OCI-M2 (cell line): ENCODE data around the gene KDM5C.

Experiments
- DNase-seq: peaks from one replicate; lab custom pipeline; 2025; ENCODE audit not compliant: unreplicated experiment; lab: John Stamatoyannopoulos, UW

Gene KDM5C

DNA sequence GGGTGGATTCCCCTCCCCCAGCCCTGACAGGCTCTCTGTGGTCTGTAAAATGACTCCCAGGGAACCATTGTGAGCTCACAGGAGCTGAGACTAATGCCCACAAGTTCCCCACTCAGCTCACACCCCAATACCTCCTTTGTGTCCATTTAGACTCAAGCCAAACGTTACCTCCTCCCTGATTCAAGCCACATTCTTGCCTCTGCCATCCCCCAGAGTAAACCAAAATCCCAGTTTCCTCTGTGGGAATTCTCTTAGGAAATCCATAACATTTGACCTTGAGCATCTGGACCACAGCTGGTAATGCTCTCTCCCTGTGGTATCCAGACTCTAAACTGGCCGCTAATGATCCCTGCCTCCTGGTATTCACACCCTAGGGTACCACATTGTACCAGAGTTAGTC, 26.3 kb upstream of the KDM5C start:
- no peak for DNase-seq

DNA sequence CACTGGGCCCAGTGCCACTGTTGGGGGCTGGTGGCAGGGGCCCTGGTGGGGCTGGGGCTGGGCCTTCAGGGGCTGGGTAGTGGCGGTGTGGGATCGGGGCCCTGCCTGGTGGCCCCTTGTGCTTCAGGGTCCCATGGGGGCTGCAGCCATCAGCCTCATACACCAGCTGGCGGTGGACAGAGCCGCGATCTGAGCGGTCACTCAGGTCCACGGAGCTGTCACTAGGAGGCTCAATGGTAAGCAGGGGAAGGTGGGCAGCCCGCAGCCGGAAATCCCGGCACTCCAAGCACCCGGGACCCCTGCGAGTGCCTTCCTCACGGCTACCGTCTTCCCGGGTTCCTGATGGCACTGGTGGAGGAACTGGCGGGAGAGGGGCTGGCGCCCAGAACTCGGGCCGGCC, 25.5 kb upstream of the KDM5C start:
- DNase-seq = no peak

DNA sequence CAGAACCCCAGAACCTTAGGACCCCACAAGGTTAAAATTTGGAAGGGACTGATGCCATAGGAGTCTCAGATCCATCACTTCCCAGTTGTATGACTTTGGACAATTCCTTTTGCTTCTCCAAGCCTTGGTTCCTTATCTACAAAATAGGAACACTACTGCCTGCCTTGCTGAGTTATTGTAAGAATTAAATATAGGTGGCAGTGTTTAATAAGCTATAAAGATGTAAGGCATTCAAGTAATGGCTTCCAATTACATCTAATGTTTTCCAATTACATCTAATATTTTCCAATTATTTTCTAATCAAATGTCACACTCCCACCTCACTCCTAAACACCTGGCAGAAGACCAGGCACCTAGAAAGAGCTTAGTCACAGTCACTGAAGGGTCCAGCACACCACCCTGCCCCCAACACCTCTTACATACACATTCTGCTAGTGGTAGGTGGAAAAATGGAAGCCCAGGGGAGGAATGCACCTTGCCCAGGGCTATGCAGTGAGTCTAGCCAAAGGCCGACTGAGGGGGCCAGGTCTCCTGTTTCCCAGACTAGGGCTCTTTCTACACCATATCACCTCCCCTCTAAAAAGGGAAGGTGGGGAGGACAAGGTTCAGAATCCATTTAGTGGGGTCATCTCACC, 24.5 kb upstream of the KDM5C start:
- no peak for DNase-seq

DNA sequence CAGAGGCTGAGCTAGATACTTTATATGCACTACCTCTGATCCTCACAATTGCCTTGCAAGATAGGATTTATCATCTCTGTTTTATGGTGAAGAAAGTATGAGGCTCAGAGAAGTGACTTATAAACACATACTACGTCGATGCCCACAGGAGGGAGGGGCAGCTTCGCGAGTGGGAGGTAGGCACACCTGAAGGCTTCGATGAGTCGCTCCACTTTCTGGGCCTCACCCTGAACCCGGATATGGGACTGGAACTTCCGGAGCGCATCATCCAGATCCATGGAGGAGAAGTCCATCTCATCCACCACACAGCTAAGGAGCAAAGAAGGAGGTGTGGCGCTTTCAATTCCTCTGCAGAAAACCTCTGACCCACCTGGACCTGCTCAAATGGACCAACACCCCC, 22.9 kb upstream of the KDM5C start:
- DNase-seq = no peak

DNA sequence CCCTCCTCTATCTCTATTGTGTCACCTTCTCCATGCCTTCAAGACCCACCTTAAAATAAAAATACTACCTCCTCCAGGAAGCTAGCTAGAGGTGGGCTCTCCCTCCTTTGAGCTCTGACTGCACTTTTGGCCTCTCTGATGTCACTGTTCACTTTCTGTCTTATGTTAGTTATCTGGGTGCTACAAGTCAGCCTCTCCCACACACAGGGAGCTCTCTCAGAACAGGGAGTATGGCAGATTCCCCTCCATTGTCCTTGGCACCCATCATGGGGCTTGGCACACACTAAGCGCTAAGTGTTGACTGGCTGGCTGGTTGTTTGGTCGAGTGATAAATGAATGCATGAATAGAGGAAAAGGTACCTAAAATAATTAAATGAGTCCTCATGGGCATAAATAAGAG, 21.2 kb upstream of the KDM5C start:
- no peak for DNase-seq

DNA sequence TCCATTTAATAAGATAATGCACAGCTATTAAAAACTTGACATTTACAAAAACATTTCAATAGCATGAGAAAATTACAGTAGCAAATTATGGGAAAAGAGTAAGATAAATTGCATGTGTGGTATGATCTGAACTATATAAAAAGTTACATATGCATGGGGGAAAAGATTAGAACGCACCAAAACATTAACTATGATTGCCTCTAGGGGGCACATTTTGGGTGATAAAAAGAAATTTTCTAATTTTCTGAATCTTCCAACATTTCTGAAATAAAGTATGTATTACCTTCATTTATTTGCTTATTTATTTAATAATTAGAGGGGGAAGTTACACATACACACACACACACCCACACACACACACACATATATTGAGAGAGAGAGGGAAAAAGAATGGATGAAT, 19.6 kb upstream of the KDM5C start:
- no peak for DNase-seq

DNA sequence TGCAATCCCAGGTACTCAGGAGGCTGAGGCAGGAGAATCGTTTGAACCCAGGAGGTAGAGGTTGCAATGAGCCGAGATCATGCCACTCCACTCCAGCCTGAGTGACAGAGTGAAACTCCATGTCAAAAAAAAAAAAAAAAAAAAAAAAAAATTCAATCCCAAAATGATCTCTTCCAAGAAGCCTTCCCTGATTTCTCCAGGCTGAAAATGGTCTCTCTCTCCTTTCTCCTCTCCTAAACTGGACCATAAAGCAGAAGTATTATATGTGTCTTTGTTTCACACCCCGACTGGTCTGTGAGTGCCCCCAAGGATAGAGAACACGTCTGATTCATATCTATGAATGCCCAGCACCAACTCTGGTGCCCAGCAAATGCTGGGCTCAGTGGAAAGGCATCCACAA, 17.3 kb upstream of the KDM5C start:
- no peak for DNase-seq

DNA sequence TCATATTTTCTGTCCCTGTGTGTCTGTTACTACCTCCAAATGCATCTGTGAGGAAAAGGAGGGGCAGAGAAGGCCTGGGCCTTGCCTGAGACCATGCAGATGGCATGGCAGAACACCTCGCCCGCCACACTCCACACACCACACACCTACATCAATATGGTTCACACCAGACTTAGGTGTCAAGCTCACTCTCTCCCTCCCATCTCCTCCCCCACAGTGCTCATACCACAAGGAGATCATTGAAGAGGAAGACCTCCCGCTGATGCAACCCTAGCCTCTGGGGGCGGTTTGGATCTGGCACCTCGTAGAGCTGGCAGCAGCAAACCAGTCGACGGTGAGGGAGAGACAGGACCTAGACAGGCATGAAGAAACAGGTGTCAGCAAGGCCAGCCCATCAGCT, 16.6 kb upstream of the KDM5C start:
- DNase-seq = no peak

DNA sequence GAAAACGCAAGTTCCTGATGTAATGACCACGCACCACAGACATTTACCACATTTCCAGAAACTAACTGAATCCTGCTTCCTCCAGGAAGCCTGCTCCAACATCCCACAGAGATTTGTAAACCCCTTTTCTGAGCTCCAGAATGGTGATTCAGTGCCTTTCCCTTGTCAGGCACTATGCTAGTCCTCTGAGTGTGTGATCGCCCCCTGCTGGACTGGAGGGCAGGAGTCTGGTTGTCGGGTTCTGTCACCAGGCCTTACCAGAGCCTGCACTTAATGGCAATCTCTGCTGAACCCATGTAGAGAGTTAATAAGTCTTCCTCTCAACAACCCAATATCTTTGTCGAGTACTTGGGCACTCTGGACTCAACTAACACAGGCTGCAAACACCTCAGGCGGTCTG, 14.5 kb upstream of the KDM5C start:
- DNase-seq = no peak

DNA sequence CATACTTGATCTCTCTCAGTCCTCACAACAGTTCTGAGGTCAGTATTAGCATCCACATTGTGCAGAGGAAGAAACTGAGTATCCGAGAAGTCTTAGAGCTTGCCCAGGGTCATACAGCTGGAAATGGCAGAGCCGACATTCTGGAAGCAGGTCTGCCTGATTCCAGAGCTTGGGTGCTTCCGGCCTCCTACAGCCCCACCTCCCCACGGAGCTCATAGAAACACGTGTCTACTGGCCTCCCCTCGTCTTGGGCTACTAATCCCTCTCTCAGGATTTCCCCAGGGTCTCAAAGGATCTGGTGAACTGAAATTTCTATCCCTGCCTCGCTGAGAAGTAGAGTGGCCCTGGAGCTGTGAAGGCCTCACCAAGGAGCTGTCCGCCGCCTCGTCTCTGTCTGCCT, 12.0 kb upstream of the KDM5C start:
- DNase-seq = no peak

DNA sequence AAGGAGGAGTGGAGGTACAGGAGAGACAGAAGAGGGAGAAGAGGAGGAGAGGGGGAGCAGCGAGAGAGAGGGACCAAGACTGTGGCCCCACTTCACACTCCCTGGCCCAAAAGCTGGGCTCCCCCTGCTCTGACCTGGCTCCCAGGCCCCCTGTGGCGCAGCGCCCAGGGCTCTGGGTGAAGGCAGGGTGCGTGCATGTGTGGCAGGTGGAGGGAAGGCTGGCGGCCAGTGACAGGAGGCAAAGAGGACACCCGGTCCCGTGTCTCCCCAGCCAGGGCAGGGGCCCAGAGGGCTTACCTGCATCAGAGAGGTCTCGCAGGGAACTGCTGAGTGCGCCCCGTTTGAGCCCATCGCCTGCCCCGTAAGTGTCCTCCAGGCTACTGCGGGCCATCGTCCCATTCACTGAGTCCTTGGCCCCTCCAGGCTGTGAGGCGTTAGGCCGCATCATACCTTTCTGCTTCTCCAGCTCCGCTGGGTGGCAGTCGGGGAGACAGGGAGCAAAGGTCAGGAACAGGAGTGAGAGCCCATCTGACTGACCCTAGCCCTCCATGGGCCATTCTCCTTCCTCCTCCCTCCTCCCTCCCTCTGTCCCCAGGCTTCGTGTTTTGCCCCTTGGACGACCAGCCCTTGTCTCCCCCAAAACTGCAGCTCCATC, 11.1 kb upstream of the KDM5C start:
- DNase-seq = no peak

DNA sequence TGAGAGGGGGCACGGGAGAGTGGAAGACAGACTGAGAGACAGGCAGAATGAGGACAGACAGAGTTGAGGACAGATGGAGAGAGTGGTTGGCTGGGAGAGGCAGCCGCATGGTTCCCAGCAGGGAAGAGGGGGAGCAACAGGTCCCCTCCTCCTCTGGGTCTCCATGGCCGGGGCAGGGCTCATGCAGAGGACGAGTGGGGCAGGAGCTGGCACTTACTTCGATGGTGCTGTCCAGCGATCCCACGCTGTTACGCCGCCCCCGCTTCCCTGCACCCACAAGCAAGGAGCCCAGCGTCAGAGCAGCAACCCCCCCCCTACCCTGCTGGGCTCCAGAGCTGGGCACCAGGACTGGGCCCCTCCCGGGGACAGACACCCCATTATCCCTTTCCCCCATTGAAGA, 10.6 kb upstream of the KDM5C start:
- DNase-seq = no peak

DNA sequence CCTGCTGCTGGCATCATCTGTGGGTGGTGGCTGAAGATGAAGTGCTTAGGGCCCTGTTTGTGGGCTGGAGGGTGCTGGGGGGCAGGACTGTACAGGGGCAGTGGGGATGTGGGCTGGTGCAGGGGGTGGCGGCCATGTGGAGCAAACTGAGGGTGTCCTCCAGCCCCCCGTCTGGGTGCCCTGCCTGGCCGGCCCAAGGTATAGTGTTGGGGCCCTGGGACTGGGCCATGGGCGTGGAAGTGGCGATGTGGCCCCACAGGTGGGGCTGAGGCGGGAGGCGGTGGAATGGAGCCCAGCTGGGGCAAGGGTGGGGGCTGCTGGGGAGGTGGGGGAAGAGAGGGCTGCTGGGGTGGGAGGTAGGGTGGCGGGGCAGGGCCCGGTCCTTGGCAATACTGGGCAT, 9.5 kb upstream of the KDM5C start:
- DNase-seq = no peak

DNA sequence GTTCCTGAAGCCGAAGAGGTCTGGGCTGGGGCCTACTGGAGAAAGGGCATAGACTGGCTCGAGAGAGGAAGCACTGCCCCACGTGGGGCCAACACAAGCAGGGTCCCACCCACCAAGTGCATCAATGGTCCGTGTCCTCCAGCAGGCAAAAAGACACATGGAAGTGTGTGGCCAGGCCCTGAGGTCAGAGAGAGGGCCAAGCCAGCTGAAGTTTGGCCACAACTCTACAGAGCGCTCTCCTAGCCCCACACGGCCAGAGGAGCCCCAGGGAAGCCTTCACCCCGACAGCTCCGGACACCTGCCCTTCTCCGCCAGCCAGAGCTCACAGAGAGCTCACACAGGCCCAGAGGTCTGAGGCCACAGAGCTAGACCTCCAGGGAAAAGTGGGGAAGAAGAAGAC, 8.5 kb upstream of the KDM5C start:
- DNase-seq = no peak

DNA sequence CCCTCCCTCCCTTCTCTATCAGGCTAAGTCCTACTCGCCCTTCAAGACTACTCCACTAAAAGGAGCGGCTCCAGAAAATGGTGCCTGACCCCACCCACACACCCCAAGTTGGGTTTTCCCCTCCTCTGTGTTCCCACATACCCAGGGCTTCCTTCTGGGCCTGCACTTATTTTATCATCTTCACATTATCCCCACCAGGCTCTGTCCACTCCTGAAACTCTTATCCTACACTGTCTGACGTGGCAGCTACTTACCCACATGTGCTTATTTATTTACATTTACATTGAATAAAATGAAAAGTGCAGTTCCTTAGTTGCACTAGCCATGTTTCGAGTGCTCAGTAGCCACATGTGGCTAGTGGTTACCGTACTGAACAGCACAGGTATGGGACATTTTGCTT, 5.1 kb upstream of the KDM5C start:
- no peak for DNase-seq

DNA sequence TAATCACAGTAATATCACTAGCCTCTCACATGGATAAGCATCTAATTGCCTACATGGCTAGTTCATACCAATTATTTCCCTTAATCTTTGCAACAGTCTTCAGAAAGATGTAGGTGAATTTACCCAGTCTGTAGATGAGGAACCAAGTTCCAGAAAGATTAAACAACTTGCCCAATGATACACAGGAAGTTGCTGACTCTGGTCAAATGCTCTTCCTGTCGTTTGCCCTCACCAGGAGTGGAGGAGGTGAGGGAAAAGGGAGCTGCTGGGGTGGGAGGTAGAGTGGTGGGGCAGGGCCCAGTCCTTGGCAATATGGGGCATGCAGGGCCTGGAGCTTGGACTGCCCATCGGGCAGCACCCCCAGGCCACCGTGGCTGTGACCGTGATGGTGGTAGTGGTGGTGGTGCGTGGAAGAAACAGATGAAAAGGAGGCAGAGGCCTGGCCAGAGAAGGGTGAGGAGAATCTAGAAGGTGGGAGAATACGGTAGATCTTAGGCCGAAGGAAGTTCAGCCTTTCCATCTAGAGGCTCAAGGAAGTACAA, 2.3 kb upstream of the KDM5C start:
- DNase-seq = no peak

DNA sequence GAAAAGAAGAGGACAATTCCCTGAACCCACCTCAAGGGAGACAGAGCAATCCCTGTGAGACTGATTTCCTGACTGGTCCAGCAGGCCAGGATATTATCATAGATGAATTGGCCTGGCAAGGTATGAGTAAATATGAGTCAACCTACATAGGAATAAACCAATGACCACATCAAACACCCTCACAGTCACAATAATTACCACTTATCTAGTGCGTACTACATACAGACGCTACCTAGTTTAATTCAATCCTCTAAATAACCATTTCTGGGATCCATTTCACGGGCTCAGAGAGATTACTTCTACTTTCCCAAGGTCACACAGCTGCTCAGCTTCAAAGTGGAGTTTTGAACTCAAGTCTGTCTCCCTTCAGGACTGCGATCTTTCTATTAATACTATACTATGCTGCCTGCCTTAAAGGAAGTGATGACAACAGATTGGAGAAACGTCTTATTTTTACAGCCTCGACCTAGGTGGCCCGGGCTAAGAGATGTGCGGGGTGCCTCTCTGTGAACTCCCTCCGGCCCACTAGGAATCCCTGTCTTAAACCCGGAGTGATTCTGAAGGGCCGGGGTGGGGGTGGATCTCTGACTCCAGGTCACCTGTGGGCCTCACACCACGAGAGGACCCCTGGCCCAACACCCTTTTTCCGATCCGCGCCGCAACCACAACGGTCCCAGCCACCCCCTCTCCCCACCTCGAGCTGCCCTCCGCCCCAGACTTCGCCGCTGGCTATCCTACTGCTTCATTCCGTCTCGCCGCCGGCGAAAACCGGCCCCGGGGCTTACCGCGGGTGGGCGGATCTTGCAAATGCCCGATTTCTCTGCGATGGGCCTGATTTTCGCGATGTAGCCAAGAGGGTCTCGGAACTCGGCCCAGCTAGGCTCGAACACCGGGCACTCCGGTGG, 800 bp downstream of the KDM5C start:
- DNase-seq = no peak

DNA sequence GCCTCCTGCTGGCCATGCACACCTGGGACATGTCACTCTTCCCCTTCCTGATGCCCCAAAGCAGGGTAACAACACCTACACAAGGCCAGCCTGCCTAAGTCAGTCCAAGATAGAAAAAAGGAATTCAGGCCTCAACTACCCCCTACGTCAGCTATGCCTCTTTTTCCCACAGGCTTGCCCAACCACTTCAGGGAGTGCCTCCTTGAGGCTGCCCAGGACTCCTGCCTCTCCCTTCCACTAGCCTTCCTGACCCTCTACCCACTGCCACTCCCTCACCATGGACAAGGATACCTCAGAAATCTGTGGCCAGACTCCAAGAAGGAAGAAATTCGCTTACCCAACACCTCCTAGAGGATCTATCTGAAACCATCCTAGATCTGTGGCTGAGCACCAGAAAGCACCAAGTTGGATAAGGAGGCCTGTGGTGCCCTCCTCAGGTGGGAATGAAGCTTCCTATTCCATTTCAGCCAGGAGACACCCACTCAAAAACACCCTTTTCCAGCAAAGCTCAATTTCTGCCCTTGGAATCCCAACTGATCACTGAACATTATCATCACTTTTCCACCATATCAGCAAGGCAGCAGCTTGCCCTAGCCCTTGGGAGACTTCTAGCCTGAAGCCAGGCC, 1.8 kb downstream of the KDM5C start:
- no peak for DNase-seq

DNA sequence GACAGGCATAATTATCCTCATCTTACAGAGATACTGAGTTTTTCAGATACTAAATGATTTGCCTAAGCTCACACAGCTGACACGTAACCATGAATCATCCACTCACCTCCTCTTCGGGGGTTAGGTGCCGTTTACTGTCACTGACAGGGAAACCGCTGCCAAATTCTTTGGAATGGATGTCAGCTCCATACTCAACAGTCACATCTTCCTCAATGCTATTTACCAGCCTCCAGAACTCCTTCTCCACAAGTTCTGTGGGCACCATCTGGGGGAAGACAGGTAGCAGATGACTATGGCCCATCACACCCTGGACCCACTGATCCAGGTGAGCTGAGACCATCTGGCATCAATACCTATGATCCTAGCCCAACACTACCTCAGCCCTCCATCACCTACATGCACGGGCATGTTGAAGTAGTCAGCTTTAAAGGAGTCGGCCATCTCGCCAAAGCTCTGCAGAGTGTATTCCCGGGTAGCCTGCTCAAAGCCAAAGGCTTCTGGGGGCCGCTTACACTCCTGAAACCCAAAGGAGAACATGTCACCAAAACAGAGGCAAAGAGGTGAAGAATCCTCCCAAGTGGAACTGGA, 13.5 kb downstream of the KDM5C start:
- DNase-seq = no peak

DNA sequence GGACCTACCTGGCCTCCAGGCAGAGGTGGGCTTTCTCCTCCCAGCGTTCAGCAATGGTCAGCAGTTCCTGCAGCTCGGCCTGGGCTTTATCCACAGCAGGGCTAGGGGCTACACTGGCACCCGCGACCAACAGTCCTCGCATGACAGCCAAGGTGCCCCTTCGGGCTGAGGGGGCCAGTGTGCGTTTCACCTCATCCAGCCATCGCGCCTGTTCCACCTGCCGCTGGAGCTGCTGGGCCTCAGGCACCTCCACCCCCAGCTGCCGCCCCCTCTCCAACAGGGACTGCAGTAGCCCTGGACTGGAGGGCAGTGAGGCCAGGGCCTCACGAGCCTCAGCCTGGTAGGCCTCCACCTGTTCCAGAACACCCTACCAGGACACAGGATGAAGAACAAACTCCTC, 28.3 kb downstream of the KDM5C start:
- no peak for DNase-seq

DNA sequence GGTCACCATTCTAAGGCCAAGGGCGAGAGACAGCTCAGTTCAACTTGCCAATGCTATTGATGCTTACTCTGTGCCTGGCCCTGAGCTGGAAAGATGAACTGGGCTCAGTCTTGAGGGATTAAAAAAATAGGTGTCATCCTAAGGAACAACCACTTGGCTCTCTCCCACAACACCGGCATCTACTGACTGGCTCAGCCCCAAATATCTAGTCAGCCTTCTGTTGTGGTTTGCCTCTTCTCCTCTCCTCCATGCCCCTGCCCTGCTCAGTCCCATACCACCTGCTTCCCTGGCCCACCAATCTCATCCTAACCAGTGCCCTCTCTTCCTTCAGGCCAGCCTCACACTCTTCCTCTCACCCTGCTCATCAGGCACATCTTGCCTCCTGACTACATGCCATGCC, 29.6 kb downstream of the KDM5C start:
- no peak for DNase-seq
